IPS-18c (cell line): ENCODE data around the gene MSRB3.
"Not testable (repeated sequence)": the region's sequence is repeated elsewhere in the genome, so short reads cannot be mapped to it uniquely, and the experiment has no call there.

Experiments
- H3K4me3 ChIP-seq: 2 replicates; pipeline ENCODE4 v1.7.0; 2013; ENCODE audit warnings: low read depth, mild to moderate bottlenecking, low read length, moderate library complexity; ENCODE audit not compliant: insufficient read depth
- H3K9me3 ChIP-seq: one replicate; pipeline ENCODE4 v1.6.1; 2013; ENCODE audit warnings: mild to moderate bottlenecking, low read length, moderate library complexity; ENCODE audit not compliant: control insufficient read depth, insufficient read depth

The MSRB3 gene

DNA sequence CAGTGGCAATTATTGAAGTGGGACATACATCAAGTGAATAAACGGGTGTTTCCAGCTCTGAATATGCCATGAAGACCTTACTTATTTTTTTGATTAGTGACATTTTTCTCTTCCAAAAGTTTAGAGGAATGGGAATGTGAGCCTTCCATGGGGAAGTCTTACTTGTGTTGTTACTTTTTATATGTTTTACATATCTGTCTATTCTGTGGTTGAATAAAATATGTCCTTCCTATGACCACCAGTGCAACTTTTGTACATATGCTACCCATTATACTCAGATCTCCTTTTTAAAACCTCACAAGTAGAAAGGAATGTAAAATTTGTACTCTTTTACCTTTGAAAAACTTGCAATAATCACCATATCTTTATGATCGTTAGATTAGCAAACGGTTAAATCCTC, 132.7 kb downstream of the MSRB3 start:
- H3K4me3 ChIP-seq: no peak overlapping the region
- no peaks in the 10 kb centered on the region for H3K9me3 ChIP-seq

DNA sequence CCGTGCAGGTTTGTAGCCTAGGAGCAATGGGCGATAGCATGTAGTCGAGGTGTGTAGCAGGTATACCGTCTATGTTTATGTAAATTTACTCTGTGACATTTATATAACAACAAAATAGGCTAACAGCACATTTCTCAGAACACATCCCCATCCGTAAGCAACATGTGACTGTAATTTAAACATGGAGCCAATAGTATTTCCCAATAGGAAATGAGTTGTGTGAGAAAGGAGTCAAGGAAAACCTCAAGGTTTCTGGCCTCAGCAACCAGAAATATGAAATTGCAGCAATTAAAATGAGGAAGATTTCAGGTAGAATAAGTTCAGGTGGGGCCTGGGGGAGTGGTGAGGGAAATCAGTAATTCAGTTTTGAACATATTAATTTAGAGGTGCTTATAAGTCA, 136.0 kb downstream of the MSRB3 start:
- H3K4me3 ChIP-seq: no peak overlapping the region
- H3K9me3 ChIP-seq: no peaks in the 10 kb centered on the region

DNA sequence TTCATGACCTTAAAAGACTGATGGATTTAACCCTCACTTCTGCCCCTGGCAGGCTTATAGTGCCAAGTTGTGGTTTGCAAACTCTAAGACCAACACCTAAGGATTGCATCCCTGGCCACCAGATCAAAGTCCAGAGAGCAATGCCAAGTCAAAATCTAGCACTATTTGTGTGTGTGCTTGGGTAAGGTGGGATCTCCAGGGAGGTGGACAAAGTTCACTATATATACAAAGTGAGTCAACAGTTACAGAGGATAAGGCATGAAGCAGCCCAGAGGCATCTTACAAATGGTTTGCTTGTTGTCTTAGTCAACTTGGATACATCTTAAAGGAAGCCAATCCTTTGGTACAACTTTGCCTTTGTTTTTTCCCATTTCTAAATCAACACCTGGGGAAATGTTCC, 137.3 kb downstream of the MSRB3 start:
- no peaks in the 10 kb centered on the region for H3K9me3 ChIP-seq
- no peak overlapping the region for H3K4me3 ChIP-seq

GRCh38 chr12:65419284-65420072, 141.0 kb downstream of the MSRB3 start:
- H3K4me3 ChIP-seq: no peak overlapping the region
- no peaks in the 10 kb centered on the region for H3K9me3 ChIP-seq

GRCh38 chr12:65420941-65421340, 142.5 kb downstream of the MSRB3 start:
- Histone ChIP-seq H3K9me3 (no peaks in the 10 kb centered on the region), H3K4me3 (no peak overlapping the region)

GRCh38 chr12:65427646-65428045, 149.2 kb downstream of the MSRB3 start:
- H3K4me3 ChIP-seq: no peak overlapping the region
- H3K9me3 ChIP-seq: no peaks in the 10 kb centered on the region

GRCh38 chr12:65430006-65430405, 151.5 kb downstream of the MSRB3 start:
- Histone ChIP-seq H3K4me3 (no peak overlapping the region), H3K9me3 (no peaks in the 10 kb centered on the region)

DNA sequence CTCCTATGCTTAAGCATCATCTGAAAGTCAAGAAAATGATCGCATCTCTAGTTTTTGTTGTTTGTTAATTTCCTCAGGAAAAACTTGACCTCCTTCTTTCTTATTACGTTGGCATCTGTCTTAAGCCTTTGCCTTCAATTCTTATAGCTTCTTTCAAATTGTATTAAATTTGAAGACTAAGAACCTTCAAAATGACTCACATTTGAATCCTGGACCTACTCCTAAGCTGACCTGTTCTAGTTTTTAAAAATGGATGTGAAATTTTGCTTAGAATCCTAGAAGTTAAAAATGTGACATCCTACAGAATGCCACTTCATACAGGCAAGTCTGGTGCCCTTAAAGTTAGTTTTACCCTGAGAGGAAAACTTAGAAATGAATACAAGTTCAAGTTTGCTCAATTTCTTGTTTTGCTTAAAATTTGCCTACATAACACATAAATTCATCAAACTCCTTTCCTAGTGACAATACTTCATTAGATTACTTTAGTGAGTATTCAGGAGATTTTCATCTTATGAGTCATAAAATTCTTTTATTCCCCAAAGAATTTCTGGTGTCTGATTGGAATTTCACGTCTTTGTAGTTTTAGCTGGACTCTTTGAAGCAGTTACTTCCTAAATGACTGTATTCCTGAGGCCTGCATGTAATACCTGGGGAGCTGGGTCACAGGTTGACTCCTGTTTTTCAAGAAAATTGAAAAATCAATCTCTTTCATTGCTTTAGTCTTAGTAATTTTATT, 152.3 kb downstream of the MSRB3 start:
- Histone ChIP-seq H3K4me3 (no peak overlapping the region), H3K9me3 (no peaks in the 10 kb centered on the region)

- Histone ChIP-seq H3K4me3 (no peak overlapping the region), H3K9me3 (no peaks in the 10 kb centered on the region)
Observed at GRCh38 chr12:65432114-65432513, 153.6 kb downstream of the MSRB3 start.

- H3K4me3 ChIP-seq: no peak overlapping the region
Observed at GRCh38 chr12:65432651-65433050, 154.2 kb downstream of the MSRB3 start.

GRCh38 chr12:65434737-65435136, 156.3 kb downstream of the MSRB3 start:
- H3K9me3 ChIP-seq: no peaks in the 10 kb centered on the region
- no peak overlapping the region for H3K4me3 ChIP-seq

More at GRCh38 chr12:65432651-65433050, 154.2 kb downstream of the MSRB3 start:
- no peaks in the 10 kb centered on the region for H3K9me3 ChIP-seq

- no peak overlapping the region for H3K4me3 ChIP-seq
- H3K9me3 ChIP-seq: no peaks in the 10 kb centered on the region
Observed at GRCh38 chr12:65443038-65443437, 164.6 kb downstream of the MSRB3 start.

- no peak overlapping the region for H3K4me3 ChIP-seq
- no peaks in the 10 kb centered on the region for H3K9me3 ChIP-seq
Observed at GRCh38 chr12:65444996-65445395, 166.5 kb downstream of the MSRB3 start.

DNA sequence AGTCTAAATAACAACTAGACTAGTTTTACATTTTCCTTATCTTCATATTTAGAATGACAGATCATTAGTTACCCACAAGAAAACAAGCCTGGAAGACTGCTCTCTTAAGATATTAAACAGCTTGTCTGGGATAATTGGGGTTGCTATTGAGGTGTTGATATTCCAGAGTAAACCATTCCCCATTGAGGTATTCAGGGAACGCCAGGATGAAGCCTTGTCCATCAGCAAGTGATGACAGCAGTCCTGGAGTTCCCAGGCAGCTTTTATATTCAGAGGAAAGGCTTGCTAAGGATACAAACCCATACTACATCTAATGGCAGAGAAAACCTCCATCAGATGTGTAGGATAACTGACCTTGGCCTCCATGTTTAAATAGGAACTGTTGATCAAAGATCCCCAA, 168.4 kb downstream of the MSRB3 start:
- no peaks in the 10 kb centered on the region for H3K9me3 ChIP-seq
- no peak overlapping the region for H3K4me3 ChIP-seq

GRCh38 chr12:65449400-65449799, 170.9 kb downstream of the MSRB3 start:
- Histone ChIP-seq H3K9me3 (no peaks in the 10 kb centered on the region), H3K4me3 (no peak overlapping the region)

GRCh38 chr12:65450625-65451024, 172.1 kb downstream of the MSRB3 start:
- Histone ChIP-seq H3K9me3 (no peaks in the 10 kb centered on the region), H3K4me3 (no peak overlapping the region)

GRCh38 chr12:65454115-65454787, 175.8 kb downstream of the MSRB3 start:
- no peaks in the 10 kb centered on the region for H3K9me3 ChIP-seq
- H3K4me3 ChIP-seq: no peak overlapping the region

GRCh38 chr12:65457341-65457740, 178.9 kb downstream of the MSRB3 start:
- H3K9me3 ChIP-seq, H3K4me3 ChIP-seq: not testable (repeated sequence)
